Erythroblast (primary cell): Measurements from ENCODE around the gene TRMT11.

Experiments used
- DNase-seq, 2 experiments: peaks; one replicate each; lab custom pipeline; 2025; lab: John Stamatoyannopoulos, UW
- GATA1 ChIP-seq: IDR thresholded peaks from 2 replicates; pipeline ENCODE4 v1.6.1; 2011; ENCODE audit warnings: low read depth, mild to moderate bottlenecking, control low read depth, low read length, moderate library complexity
- POLR2A ChIP-seq: IDR thresholded peaks from 2 replicates; pipeline ENCODE4 v1.6.1; 2011; ENCODE audit warnings: mild to moderate bottlenecking, low read length

TRMT11 gene

GRCh38 chr6:125986301-125987025 lies at the start of gene TRMT11:
Gene TRMT11 (plus strand): TSS chr6:125986540. CDS start chr6:125986551, 11 bp downstream.
- TF ChIP-seq GATA1: no peak
- peak; percentile 93 for TF ChIP-seq POLR2A
- DNase-seq: peak; percentile 89 to 90

GRCh38 chr6:125939026-125939425 lies 47.3 kb upstream of the TRMT11 start:
- DNase-seq: no peak
- TF ChIP-seq POLR2A: no peak
- no peak for TF ChIP-seq GATA1

DNA sequence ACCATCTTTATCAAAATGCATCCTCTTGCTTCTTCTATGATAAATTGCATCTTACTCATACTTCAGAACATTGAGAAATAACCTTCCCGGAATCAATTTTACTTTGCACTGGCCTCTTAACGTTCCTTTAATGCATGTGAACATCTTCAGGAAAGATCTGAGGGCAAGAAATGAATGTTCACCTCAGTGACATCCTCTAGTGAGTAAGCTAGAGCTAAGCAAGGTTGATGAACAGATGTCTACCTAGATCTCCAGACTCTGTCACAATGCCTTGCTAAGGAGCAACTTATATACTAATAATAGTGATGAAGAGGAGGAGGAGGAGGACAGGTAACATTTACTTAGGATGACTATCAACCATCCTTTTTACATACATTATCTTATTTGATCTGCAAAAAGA lies 46.5 kb upstream of the TRMT11 start:
- no peak for TF ChIP-seq GATA1
- TF ChIP-seq POLR2A: no peak
- no peak for DNase-seq

- no peak for TF ChIP-seq POLR2A
- no peak for TF ChIP-seq GATA1
- no peak for DNase-seq
These were observed 45.9 kb upstream of the TRMT11 start for GRCh38 chr6:125940247-125941041.

- peak in 1 of 2 experiments; percentile 14 for DNase-seq
- TF ChIP-seq GATA1 (no peak), POLR2A (no peak)
These were observed 43.4 kb upstream of the TRMT11 start for GRCh38 chr6:125942672-125943527.

- TF ChIP-seq POLR2A (no peak), GATA1 (no peak)
- DNase-seq: peak; percentile 27 to 47
These were observed 42.6 kb upstream of the TRMT11 start for GRCh38 chr6:125943528-125944433.

DNA sequence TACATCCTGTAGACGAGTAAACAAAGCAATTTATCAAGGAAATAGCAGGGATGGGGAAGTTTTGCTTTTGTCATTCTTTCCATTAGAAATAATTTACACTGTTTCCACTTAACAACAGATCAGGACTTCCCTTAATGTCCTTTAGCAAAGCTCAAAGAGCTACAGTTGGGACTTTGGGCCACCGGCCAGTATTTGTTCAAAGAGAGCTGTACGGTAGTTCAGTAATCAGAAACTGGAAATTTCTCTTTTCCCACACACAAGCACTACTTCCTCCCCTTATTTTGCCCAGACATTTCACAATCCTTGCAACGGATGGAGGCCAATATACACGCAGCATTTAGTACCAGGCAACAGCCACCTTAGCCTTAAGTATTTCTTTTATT lies 41.9 kb upstream of the TRMT11 start:
- no peak for TF ChIP-seq GATA1
- TF ChIP-seq POLR2A: no peak
- DNase-seq: peak; percentile 6 to 26

DNA sequence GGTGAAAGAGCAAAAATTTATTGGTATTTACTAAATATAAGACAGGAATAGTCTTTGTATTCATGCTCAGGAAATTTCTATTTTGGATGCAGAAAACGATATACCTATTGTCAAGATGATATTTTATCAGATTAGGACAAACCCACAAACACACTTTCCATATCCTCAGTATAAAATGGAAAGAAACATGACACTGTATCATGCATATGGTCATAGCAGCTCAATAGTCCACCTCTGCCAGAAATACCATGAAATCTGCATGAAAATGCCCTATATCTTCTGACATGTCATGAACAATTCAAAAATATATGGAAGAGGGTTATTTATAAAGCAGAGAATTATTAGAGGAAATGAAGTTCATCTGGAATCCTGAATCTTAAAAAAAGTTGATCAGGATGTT lies 41.4 kb upstream of the TRMT11 start:
- no peak for DNase-seq
- no peak for TF ChIP-seq GATA1
- no peak for TF ChIP-seq POLR2A

DNA sequence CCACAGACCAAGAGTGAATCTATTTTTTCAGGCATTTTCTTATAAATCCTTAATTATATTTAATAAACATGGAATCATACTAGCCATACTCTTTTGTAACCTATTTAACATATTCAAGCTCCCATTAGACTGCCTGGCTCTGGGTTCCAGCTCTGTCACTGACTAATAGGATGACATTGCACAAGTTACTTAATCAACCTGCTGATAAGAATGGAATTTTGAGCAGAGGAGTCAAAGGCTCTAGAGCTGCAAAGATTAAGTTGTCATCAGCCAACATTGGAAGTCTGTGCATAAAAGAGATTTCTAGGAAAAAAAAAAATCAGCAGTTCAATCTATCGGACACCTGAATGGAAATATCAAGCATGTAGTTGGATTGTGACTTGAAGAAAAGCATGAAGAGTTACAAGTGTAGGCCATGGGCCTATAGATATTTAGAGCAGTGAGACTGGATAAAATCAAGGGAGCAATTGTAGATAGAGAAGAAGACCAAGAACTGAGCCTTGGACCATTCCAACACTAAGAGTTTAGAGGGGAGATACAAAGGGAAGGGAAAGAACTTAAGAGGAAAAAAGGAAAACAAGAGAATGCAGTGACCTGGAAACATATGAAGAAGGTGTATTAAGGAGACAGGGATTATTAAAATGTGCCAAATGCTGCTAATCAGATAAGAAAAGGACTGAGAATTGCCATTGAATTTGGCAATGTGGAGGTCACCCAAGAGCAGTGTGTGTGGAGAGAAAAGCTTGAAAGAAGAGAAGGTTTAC lies 40.8 kb upstream of the TRMT11 start:
- peak; percentile 86 to 88 for DNase-seq
- TF ChIP-seq POLR2A (peak; percentile 35), GATA1 (no peak)

DNA sequence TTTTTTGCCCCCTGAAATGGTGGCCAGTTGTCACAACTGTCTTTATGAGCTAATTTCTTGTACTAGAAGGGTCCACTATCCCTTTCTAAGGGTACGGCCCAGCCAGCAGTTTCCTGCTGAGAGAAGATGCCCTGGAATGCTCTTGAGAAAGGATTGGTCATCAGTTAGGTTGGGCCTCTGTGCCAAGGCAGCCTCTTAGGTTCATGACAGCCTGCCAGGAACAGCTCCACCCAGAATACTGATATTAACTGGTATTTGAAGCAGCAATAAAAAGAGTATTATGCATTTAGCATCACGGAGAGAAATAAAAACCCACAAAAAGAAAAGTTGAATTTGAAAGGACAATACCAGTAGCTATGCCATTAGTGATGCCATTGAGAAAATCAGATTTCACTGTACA lies 38.7 kb upstream of the TRMT11 start:
- DNase-seq: peak; percentile 27 to 48
- TF ChIP-seq POLR2A (no peak), GATA1 (no peak)

- peak in 1 of 2 experiments; percentile 32 for DNase-seq
- TF ChIP-seq GATA1 (no peak), POLR2A (no peak)
These were observed 37.9 kb upstream of the TRMT11 start for GRCh38 chr6:125948455-125948854.

DNA sequence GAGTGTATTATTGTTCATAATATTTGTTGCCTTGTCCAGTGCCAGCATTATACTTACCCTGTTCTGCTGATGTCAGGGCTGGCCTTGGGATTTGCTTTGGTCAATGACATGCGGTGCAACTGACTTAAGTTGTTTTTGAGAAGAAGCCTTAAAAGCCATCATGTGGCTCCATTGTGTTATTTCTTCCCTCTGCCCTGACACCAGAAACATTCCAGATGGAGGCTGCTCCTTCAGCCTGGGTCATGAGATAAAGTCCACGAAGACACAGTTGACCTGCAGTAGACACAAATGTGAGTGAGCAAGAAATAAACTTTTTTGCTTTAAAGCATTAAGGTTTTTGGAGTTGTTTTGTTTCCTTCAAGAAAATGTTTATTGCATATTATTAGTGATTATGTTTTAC lies 37.3 kb upstream of the TRMT11 start:
- DNase-seq: no peak
- no peak for TF ChIP-seq POLR2A
- TF ChIP-seq GATA1: no peak
